Upper lobe of left lung (tissue), 4 donors: ENCODE results near the gene DPP6.

Experiments used
- EP300 ChIP-seq, 4 donors: sonication (generic); formaldehyde crosslinking; IDR thresholded peaks; one replicate each; pipeline ENCODE4 v1.5.1; 2017; ENCODE audit warnings: antibody characterized with exemption in 4 of 4, control low read depth in 2 of 4
- POLR2A ChIP-seq, 4 donors: fragments of 450-650 bp; IDR thresholded peaks; one replicate each; pipeline ENCODE4 v1.5.1; 2016 to 2017; ENCODE audit warnings: antibody characterized with exemption in 4 of 4, mild to moderate bottlenecking in 2 of 4
- POLR2AphosphoS5 ChIP-seq, 2 donors: sonication (generic); formaldehyde crosslinking; IDR thresholded peaks; one replicate each; pipeline ENCODE4 v1.5.1; 2017; ENCODE audit warnings: antibody characterized with exemption in 2 of 2
- TF ChIP-seq, protein P1 (sequence below), 6 experiments: fragments of 450-650 bp in 4 of 6; fragments of 200-600 bp in 2 of 6; sonication (generic) in 2 of 6; IDR thresholded peaks; one replicate each; pipeline ENCODE4 v1.5.1; 2016 to 2019; ENCODE audit warnings: antibody characterized with exemption in 6 of 6

- TF ChIP-seq, protein P1, sequence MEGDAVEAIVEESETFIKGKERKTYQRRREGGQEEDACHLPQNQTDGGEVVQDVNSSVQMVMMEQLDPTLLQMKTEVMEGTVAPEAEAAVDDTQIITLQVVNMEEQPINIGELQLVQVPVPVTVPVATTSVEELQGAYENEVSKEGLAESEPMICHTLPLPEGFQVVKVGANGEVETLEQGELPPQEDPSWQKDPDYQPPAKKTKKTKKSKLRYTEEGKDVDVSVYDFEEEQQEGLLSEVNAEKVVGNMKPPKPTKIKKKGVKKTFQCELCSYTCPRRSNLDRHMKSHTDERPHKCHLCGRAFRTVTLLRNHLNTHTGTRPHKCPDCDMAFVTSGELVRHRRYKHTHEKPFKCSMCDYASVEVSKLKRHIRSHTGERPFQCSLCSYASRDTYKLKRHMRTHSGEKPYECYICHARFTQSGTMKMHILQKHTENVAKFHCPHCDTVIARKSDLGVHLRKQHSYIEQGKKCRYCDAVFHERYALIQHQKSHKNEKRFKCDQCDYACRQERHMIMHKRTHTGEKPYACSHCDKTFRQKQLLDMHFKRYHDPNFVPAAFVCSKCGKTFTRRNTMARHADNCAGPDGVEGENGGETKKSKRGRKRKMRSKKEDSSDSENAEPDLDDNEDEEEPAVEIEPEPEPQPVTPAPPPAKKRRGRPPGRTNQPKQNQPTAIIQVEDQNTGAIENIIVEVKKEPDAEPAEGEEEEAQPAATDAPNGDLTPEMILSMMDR (IDR thresholded peaks at IDR 0.05), result no peak
- TF ChIP-seq POLR2A (IDR thresholded peaks at IDR 0.05), result no peak
- TF ChIP-seq EP300 (IDR thresholded peaks at IDR 0.05), result no peak
- TF ChIP-seq POLR2AphosphoS5 (IDR thresholded peaks at IDR 0.05), result no peak
Observed at GRCh38 chr7:154837087-154837486, 784.9 kb downstream of the DPP6 start.
